MM.1S (cell line): ENCODE measurements around the gene SLC9A5.

Experiments
- DNase-seq: peaks from one replicate; pipeline ENCODE4 v3.0.0-alpha.2; 2015
- H2AFZ ChIP-seq: fragments of 300-600 bp; sonication (generic); 2 replicates; pipeline ENCODE4 v1.6.0; 2016; ENCODE audit warnings: antibody characterized with exemption, low read length
- H3F3A ChIP-seq: fragments of 300-600 bp; sonication (generic); 2 replicates; pipeline ENCODE4 v1.6.1; 2016; ENCODE audit warnings: mild to moderate bottlenecking, antibody characterized with exemption, low read length, moderate library complexity, mixed read lengths; ENCODE audit not compliant: insufficient read depth
- H3K27ac ChIP-seq: fragments of 300-600 bp; sonication (generic); 2 replicates; pipeline ENCODE4 v1.5.1; 2016; ENCODE audit warnings: mild to moderate bottlenecking, low read length
- H3K27me3 ChIP-seq: fragments of 300-600 bp; sonication (generic); replicated peaks from 2 replicates; pipeline ENCODE4 v1.6.0; 2016; ENCODE audit warnings: low read length; ENCODE audit not compliant: insufficient read depth
- H3K36me3 ChIP-seq: fragments of 300-600 bp; sonication (generic); replicated peaks from 2 replicates; pipeline ENCODE4 v1.6.1; 2016; ENCODE audit warnings: mild to moderate bottlenecking, low read length, mixed read lengths; ENCODE audit not compliant: insufficient read depth
- H3K4me1 ChIP-seq: fragments of 300-600 bp; sonication (generic); 2 replicates; pipeline ENCODE4 v1.6.1; 2016; ENCODE audit warnings: low read length, mixed read lengths
- H3K4me2 ChIP-seq: fragments of 300-600 bp; sonication (generic); 2 replicates; pipeline ENCODE4 v1.6.0; 2016; ENCODE audit warnings: low read depth, low read length
- H3K4me3 ChIP-seq: fragments of 300-600 bp; sonication (generic); 2 replicates; pipeline ENCODE4 v1.5.1; 2016; ENCODE audit warnings: low read length, mixed read lengths
- H3K79me2 ChIP-seq: fragments of 300-600 bp; sonication (generic); 2 replicates; pipeline ENCODE4 v1.6.1; 2016; ENCODE audit warnings: mixed run types, low read length, mixed read lengths
- H3K9ac ChIP-seq: fragments of 300-600 bp; sonication (generic); 2 replicates; pipeline ENCODE4 v1.6.1; 2016; ENCODE audit warnings: low read length, mixed read lengths
- H3K9me2 ChIP-seq: fragments of 300-600 bp; sonication (generic); replicated peaks from 2 replicates; pipeline ENCODE4 v1.6.1; 2016; ENCODE audit warnings: mild to moderate bottlenecking, low read length, mixed read lengths; ENCODE audit not compliant: insufficient read depth
- H3K9me3 ChIP-seq: fragments of 300-600 bp; sonication (generic); replicated peaks from 2 replicates; pipeline ENCODE4 v1.6.1; 2016; ENCODE audit warnings: mild to moderate bottlenecking, low read length, mixed read lengths; ENCODE audit not compliant: insufficient read depth
- H4K20me1 ChIP-seq: fragments of 300-600 bp; sonication (generic); 2 replicates; pipeline ENCODE4 v1.6.1; 2016; ENCODE audit warnings: mild to moderate bottlenecking, low read length, moderate library complexity, mixed read lengths; ENCODE audit not compliant: insufficient read depth
- CTCF ChIP-seq: fragments of 300-600 bp; sonication (generic); IDR thresholded peaks from 2 replicates; pipeline ENCODE4 v1.5.1; 2016; ENCODE audit warnings: antibody characterized with exemption, low read length, mixed read lengths
- EZH2 ChIP-seq: fragments of 300-600 bp; sonication (generic); optimal IDR thresholded peaks from 2 replicates; pipeline ENCODE3; 2017; ENCODE audit warnings: low read depth, mild to moderate bottlenecking, antibody characterized with exemption, low read length, mixed read lengths
- EZH2phosphoT487 ChIP-seq: fragments of 300-600 bp; sonication (generic); IDR thresholded peaks from 2 replicates; pipeline ENCODE4 v1.6.1; 2018; ENCODE audit warnings: antibody characterized with exemption, low read length

SLC9A5 gene

DNA sequence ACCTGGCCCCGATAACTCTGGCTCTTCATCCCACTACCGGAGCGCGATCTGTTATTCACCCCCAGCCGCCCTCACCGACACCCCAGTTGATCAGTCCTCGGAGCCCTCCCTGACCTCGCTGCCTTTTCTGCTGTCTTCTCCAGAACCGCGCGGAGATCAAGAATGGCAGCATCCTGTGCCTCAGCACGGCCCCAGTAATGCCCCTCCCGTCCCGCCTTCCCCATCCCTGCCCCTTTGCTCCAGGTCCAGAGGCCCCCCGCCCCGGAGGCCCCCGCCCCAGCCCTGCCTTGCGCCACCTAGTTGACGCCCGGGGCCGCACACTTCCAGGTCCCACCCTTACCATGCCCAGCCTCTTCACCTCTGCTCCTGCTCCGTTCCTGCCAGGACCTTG lies 49.0 kb upstream of the SLC9A5 start:
- no peak for TF ChIP-seq CTCF
- TF ChIP-seq EZH2: no peak
- TF ChIP-seq EZH2phosphoT487: no peak
- 0 out of 2 replicates have a peak, but pooled peaks cover 11% of the 10 kb centered on the region for H3K36me3 ChIP-seq
- no peak overlapping the region for H2AFZ ChIP-seq
- H3F3A ChIP-seq: no peaks in the 10 kb centered on the region
- H3K9ac ChIP-seq: no peak overlapping the region
- no peak overlapping the region for H3K4me3 ChIP-seq
- H3K4me1 ChIP-seq: no peaks in the 10 kb centered on the region
- no peaks in the 10 kb centered on the region for H3K9me3 ChIP-seq
- H3K79me2 ChIP-seq: peaks cover 20% of the 10 kb centered on the region
- H3K4me2 ChIP-seq: no peak overlapping the region
- H3K9me2 ChIP-seq: no peaks in the 10 kb centered on the region
- DNase-seq: no peak
- H4K20me1 ChIP-seq: no peaks in the 10 kb centered on the region
- no peak overlapping the region for H3K27ac ChIP-seq
- H3K27me3 ChIP-seq: no peaks in the 10 kb centered on the region

DNA sequence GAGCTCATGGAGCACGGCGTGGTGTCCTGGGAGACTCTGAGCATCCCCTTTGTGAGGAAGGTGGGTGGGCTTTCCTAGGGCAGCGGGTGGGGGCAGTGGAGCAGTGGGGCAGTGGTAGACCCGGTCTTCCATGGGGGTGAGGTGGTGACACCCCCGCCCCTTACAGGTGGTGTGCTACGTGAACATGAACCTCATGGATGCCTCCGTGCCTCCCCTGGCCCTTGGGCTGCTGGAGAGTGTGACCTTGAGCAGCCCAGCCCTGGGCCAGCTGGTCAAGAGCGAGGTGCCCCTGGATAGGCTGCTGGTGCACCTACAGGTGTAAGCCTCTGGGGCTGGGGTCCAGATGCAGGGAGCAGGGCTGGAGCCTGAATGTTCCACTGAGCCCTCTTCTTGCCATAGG lies 48.3 kb upstream of the SLC9A5 start:
- Histone ChIP-seq H4K20me1 (no peaks in the 10 kb centered on the region), H3K36me3 (0 out of 2 replicates have a peak, but pooled peaks cover 11% of the 10 kb centered on the region), H3K9me3 (no peaks in the 10 kb centered on the region), H3K9me2 (no peaks in the 10 kb centered on the region), H2AFZ (no peak overlapping the region), H3K9ac (no peak overlapping the region), H3K27ac (no peak overlapping the region), H3F3A (no peaks in the 10 kb centered on the region), H3K4me1 (no peaks in the 10 kb centered on the region), H3K79me2 (peaks cover 14% of the 10 kb centered on the region), H3K4me3 (no peak overlapping the region), H3K4me2 (no peak overlapping the region), H3K27me3 (no peaks in the 10 kb centered on the region)
- TF ChIP-seq EZH2phosphoT487 (no peak), EZH2 (no peak), CTCF (no peak)
- DNase-seq: no peak

DNA sequence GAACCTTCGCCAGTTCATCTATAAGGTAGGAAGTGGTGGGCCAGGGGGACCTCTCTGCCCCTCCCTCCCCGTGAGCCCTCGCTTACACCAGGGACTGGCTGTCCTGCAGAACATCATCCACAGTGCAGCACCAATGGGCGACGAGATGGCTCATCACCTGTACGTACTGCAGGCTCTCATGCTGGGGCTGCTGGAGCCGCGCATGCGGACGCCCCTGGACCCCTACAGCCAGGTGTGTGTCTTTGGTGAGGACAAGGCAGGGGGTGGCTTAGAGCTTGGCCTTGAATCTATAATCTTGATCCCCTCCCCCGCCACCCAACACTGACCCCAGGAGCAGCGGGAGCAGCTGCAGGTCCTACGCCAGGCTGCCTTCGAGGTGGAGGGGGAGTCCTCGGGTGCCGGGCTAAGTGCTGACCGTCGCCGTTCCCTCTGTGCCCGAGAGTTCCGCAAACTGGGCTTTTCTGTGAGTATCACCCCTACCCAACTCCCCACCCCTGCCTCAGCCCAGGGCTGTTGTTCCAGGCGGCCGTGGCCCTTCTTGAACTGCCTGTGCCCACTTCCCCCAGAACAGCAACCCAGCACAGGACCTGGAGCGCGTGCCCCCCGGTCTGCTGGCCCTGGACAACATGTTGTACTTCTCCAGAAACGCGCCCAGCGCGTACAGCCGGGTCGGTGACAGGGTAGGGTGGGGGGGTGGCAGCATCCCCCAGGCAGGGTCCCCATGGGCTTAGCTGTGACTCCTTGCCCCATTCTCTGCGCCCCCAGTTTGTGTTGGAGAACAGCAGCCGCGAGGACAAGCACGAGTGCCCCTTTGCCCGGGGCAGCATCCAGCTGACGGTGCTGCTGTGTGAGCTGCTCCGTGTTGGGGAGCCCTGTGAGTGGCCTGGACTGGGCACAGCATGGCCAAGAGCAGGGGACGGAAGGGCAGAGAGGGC lies 47.1 kb upstream of the SLC9A5 start:
- no peak overlapping the region for H3K4me3 ChIP-seq
- H3K27me3 ChIP-seq: no peaks in the 10 kb centered on the region
- H4K20me1 ChIP-seq: no peaks in the 10 kb centered on the region
- DNase-seq: no peak
- H3K9ac ChIP-seq: no peak overlapping the region
- H3F3A ChIP-seq: no peaks in the 10 kb centered on the region
- 0 out of 2 replicates have a peak, but pooled peaks cover 4% of the 10 kb centered on the region for H3K36me3 ChIP-seq
- no peak overlapping the region for H3K4me2 ChIP-seq
- no peak for TF ChIP-seq EZH2phosphoT487
- no peak for TF ChIP-seq EZH2
- no peak for TF ChIP-seq CTCF
- H3K9me3 ChIP-seq: no peaks in the 10 kb centered on the region
- no peak overlapping the region for H3K27ac ChIP-seq
- no peak overlapping the region for H2AFZ ChIP-seq
- H3K9me2 ChIP-seq: no peaks in the 10 kb centered on the region
- no peaks in the 10 kb centered on the region for H3K4me1 ChIP-seq
- 0 out of 2 replicates have a peak, but pooled peaks cover 6% of the 10 kb centered on the region for H3K79me2 ChIP-seq
